H1 (cell line): ENCODE data around the gene TUBGCP3.

Experiments used
- SUZ12 ChIP-seq: fragments of 200-600 bp; sonication (generic); IDR thresholded peaks from 2 replicates; pipeline ENCODE4 v1.6.1; 2012; ENCODE audit warnings: mild to moderate bottlenecking, inconsistent platforms, low read length, moderate library complexity, mixed read lengths
- YY1 ChIP-seq: IDR thresholded peaks from 2 replicates; pipeline ENCODE4 v1.6.1; 2011; ENCODE audit warnings: low read depth, mild to moderate bottlenecking, low read length
- TF ChIP-seq, protein P1 (sequence below): IDR thresholded peaks from 2 replicates; pipeline ENCODE4 v1.6.1; 2012; ENCODE audit warnings: inconsistent platforms

DNA sequence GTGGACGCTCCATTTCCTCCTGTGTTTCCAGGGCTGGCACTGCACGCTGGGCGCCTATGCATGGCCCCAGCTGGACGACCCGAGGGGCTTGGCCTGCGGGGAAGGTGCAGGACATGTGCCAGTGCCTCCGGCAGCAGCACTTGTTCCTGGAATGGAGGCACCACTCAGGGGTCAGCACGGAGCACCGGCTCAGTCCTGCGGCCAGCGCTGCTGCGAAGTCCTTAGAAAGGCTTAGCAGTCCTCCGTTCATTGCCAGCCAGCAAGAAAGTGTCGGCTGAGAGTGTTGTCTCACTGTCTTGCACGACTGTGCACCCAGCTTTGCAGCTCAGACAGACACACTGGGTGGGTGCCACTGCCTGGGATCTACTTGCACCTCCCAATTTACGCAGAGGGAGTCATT is 36.1 kb upstream of the TUBGCP3 start:
- TF ChIP-seq, protein P1, sequence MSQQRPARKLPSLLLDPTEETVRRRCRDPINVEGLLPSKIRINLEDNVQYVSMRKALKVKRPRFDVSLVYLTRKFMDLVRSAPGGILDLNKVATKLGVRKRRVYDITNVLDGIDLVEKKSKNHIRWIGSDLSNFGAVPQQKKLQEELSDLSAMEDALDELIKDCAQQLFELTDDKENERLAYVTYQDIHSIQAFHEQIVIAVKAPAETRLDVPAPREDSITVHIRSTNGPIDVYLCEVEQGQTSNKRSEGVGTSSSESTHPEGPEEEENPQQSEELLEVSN: no peak
- TF ChIP-seq SUZ12 (no peak), YY1 (no peak)
